Hematopoietic multipotent progenitor cell treated with erythropoietin and hydrocortisone succinate and interleukin-3 and kit ligand, for 8 days (in vitro differentiated cells): ENCODE data around the gene S1PR1.

Experiments
- DNase-seq: peaks from one replicate; pipeline ENCODE4 v3.0.0-alpha.2; 2015

The S1PR1 gene

DNA sequence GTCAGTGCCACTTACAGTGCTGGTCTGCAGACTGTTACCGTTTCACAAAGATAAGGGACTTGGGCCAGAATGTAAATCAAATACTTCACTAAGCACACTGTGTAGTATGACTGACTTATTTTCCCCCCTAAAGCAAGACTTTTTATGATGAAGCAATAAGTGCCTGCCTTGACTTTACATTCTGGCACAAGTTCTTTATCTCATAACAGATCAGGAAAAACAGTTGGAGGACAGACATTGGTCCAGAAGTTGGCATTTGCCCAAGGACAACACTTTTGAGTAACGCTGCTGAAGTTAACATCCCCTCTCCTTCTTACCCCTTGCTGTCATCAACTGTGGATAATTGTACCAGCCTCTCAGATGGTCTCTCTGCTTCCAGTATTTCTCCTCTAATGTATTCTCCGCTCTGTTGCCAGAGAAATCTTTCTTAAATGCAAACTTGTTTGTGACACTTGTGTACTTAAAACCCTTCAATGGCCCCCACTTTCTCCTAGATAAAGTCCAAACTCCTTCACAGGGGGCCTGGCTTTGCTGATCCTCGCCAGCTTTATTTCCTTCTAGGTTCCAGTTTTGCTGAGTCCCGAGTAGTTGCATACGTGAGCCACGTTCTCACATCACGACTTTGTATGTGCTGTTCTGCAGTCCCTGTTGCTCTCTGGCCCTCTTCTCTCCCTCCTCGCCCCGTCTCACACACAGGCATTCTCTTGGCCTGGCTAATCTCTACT is 45.7 kb downstream of the S1PR1 start:
- no peak for DNase-seq

GRCh38 chr1:101283443-101283842 is 46.6 kb downstream of the S1PR1 start:
- DNase-seq, result peak; percentile 93

- no peak for DNase-seq
These were observed 47.2 kb downstream of the S1PR1 start for GRCh38 chr1:101284021-101284420.

- DNase-seq, result no peak
These were observed 47.9 kb downstream of the S1PR1 start for GRCh38 chr1:101284622-101285218.

DNA sequence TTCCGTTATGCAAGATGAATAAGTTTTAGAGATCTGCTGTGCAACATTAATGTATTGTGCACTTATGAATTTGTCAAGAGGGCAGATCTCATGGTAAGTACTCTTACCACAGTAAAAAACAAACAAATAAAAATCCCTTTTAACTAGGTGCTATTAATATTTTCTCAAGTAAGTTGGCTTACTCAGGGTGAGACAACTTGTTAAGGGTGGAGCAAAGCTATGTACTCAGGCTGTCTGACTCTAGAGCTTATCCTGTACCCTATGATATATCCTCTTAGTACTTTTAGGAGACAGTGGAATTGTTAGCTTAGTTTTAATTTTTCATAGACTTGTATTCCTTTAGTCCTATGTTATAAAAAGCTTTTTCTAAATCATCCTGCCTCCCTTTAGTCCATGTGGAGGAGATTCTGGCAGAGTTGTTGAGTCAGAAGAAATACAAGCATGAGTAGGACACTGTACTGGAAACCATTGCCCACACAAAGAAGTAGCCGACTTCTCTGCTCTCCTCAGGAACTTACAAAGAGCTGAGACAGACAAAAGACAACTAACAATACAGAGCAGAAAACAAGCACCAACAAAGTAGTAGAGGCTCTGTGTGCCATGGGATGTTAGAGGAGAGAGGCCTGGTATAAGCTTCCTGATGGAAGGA is 49.2 kb downstream of the S1PR1 start:
- no peak for DNase-seq

DNA sequence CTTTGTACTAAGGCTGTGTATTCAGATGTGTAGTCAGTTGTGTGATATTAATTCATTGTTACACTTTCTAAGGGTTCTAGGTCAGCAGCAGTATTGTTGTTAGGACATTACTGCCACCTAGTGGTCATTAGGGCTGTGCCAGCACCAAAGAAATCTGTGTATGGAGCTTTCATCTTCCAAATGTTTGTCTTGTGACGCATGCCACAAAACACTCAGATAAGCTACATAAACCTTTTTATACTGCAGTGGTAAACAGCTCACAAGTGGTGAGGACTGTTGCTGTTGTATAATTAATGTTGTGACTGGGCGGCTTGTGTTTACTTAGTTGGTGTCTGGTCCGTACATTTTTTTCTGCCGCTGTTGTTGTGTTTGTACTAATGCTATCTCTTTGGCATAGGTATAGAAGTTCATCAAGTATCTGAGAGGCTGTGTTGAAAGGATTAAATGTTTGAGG is 51.7 kb downstream of the S1PR1 start:
- peak; percentile 82 for DNase-seq

DNA sequence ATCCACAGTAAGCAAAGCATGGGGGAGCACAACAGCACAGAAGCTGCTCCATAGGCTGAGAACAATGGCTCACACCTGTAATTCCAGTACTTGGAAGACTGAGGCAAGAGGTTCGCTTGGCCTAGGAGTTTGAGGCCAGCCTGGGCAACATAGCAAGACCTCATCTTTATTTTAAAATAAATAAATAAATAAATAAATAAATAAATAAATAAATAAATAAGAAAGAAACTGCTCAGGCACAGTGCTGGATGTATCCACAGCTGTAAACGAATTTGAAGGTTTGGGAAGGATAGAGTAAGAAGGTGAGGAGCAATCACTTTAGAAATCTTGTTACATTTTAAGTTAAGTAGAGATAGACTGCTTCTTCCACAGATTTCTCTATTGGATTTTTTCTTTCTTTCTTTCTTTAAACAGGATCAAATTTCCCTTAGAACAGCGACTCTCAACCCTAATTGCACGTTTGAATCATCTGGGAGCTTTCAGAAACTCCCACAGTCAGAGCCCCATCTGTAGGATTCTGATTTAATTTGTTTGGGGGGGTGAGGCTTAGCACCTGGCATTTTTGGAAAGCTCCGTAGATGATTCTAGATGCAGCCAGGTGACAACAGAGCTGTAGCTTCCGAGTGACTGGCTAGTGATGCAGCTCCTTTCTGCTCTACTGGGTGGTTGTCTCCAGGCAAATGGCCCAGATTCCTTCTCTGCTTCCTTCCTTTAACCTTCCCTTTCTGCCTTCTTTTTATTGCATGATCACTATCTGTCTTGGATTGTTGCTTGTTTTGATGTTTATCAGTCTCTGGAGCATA is 53.5 kb downstream of the S1PR1 start:
- no peak for DNase-seq
